GM12872 (cell line): Measurements from ENCODE around the gene MGST3.

ENCODE experiments used
- CTCF ChIP-seq: IDR thresholded peaks from 3 replicates; pipeline ENCODE4 v1.5.1; 2011; ENCODE audit warnings: low read depth, mild to moderate bottlenecking, low read length, moderate library complexity; ENCODE audit not compliant: insufficient read depth

MGST3 gene

GRCh38 chr1:165632152-165632469 lies 1.1 kb downstream of the MGST3 start:
- no peak for TF ChIP-seq CTCF

DNA sequence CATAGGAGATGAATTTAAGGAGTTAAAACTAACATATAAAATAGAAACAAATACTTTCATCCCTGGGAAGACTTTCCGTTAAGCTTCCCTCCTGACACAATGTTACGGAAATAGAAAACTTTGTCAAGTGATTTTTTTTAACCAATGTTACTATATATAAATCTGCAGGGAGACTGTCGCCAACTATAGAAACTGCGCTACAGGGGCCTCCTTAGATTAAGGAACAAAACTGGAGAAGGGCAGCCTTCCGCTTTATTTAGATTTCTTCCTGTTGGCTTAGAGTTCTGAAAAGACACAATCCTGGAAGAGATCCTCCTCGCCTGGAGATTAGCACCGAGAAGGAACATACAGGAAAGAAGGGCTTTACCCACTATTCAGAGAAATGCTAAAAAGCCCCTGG lies 1.5 kb downstream of the MGST3 start:
- no peak for TF ChIP-seq CTCF

GRCh38 chr1:165633614-165634013 lies 2.6 kb downstream of the MGST3 start:
- no peak for TF ChIP-seq CTCF

DNA sequence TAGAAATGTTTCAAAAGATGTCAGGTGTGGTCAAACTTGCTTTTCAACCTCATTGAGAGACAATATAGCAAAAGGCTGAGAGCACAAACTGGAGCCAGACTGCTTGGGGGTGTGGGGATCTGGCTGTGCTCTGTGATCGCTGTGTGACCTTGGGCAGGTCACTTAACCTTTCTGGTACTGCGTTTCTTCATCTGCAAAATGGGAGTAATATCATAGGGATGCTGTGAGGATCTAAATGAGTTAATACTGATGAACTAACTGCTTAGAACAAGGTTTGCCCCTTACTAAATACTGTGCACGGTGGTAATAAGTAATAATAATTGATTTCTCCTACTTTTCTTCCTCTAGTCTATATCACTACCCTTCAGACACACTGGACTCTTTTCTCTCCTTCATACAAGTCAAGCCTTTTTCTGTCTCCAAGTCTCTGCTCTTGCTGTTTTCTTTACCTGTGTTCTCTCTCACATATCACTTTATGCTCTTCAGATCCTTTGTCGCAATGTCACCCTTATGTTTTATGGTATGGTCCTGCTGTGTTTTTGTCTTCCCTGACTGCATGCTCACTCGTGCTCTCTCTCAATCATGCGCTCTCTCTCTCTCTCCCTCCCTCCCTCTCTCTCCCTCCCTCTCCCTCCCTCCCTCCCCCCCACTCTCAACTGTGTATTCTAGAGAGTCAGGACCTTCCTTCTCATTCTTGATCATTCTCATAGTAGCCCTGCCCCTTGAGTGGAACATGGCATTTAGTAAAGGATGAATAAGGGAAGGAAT lies 3.3 kb downstream of the MGST3 start:
- no peak for TF ChIP-seq CTCF

DNA sequence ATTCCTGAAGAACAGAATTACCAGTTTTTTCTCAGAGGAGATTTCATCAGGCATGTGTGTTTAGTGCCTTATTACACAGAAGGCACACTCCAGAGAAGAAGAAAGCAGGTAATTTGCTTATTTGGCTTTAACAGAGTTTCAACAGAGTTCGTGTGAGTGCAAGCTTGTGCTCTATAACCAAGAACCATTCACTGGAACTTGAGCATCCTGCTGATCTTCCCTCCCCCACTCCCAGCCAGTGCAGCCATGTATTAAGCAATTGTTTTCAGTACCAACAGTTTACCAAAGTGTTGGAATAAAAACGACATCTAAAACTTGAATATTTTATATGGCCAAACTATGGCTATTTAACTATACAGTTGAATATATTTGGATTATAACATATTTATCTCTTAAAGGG lies 4.3 kb downstream of the MGST3 start:
- TF ChIP-seq CTCF, result no peak

DNA sequence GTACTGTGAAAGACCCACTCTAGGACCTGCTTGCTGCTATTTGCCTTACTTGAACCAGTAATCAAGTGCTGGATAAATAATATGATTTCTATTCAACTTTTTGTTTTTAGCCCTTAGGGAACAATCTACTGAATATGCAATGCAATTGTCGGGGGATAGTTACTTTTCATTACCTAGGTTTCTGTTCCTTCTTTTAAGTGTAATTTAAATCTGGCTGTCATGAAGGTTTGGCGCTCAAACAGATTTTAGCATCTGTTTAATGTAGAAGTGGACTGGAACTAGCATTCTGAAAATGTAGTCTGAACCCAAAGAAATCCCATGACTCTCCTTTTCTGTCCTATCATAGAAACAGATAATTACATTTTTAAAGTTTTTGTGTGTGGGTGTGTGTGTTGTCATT lies 4.8 kb downstream of the MGST3 start:
- TF ChIP-seq CTCF, result no peak

- TF ChIP-seq CTCF, result no peak
Observed at GRCh38 chr1:165637427-165637826, 6.4 kb downstream of the MGST3 start.
